Epithelial cell of proximal tubule (primary cell): ENCODE results near the gene ABHD11. TPM values are rescaled to one million over a fixed set of nuclear protein-coding genes. Genes with fewer than 3 reads are reported as not detected.

Source experiments
- DNase-seq: peaks from one replicate; pipeline ENCODE4 v3.0.0-alpha.2; 2011; ENCODE audit warnings: low read depth
- H3K4me3 ChIP-seq: 2 replicates; pipeline ENCODE4 v1.5.1; 2011; ENCODE audit warnings: low read depth, mild to moderate bottlenecking, low read length
- total RNA-seq: library from RNA; depleted of rRNA; stranded (reverse); fragments of >200 nt; gene quantifications from 2 replicates; pipeline ENCODE4 v1.2.3, GENCODE V29; 2015
- TF ChIP-seq, protein P1 (sequence below): conservative IDR thresholded peaks from 2 replicates; pipeline ENCODE4 v1.5.1; 2012; ENCODE audit warnings: low read depth, mild to moderate bottlenecking, low read length

The ABHD11 gene
- total RNA-seq, 1 donor from 2014 or later = 53.6 TPM

DNA sequence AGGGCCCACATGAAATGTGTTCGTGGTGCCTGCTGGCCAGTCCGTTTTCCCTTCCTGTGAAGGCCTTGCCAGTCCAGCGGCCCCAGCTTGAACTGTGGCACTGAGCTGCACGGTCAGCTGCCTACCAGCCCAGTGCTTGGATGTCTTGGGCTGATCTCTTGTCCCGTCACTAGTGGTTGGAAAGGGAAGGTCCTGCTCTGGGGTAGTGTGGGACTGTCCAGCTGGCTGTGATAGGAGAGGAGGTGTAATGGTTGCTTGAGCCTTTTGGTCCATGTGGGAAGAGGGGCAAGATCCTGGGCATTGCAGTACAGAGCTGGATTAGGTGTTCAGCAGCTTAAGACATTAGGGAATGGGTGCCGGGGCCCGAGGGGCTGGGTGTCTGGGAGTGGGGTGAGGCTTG lies 40.2 kb downstream of the ABHD11 start:
- no peak for DNase-seq
- TF ChIP-seq, protein P1, sequence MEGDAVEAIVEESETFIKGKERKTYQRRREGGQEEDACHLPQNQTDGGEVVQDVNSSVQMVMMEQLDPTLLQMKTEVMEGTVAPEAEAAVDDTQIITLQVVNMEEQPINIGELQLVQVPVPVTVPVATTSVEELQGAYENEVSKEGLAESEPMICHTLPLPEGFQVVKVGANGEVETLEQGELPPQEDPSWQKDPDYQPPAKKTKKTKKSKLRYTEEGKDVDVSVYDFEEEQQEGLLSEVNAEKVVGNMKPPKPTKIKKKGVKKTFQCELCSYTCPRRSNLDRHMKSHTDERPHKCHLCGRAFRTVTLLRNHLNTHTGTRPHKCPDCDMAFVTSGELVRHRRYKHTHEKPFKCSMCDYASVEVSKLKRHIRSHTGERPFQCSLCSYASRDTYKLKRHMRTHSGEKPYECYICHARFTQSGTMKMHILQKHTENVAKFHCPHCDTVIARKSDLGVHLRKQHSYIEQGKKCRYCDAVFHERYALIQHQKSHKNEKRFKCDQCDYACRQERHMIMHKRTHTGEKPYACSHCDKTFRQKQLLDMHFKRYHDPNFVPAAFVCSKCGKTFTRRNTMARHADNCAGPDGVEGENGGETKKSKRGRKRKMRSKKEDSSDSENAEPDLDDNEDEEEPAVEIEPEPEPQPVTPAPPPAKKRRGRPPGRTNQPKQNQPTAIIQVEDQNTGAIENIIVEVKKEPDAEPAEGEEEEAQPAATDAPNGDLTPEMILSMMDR = no peak
- H3K4me3 ChIP-seq = no peak overlapping the region

DNA sequence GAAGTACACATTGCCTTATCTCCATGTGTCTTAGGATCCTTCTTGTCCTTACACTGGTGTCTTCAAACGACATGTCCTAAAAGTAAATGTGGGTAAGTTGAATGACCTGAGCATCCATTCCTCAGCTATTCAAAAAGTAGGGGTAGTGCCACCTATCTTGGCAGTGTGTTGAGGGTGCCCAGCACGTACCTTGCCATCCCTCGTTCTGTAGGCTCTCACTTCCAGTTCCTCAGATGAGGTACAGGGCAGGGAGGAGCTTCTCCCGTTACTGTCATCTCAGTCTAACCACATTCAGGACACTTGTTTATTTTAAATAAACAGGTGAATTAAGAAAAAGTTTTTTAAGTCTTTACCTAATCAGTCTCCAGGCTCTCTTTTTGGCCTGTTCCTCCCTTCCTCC lies 42.2 kb downstream of the ABHD11 start:
- TF ChIP-seq, protein P1 = no peak

GRCh38 chr7:73690646-73691045 lies 48.0 kb downstream of the ABHD11 start:
- H3K4me3 ChIP-seq = no peak overlapping the region
- TF ChIP-seq, protein P1 = no peak
- no peak for DNase-seq

More for the DNA sequence above, 42.2 kb downstream of the ABHD11 start:
- no peak for DNase-seq
- H3K4me3 ChIP-seq = no peak overlapping the region

- TF ChIP-seq, protein P1 = no peak
- no peak for DNase-seq
- no peak overlapping the region for H3K4me3 ChIP-seq
Measured at GRCh38 chr7:73688288-73688687, 50.3 kb downstream of the ABHD11 start.

Other genes starting within 250 kb of the ABHD11 start
- 47.2 and 51.9 TPM in 2 replicates for gene BAZ1B, start 216.5 kb downstream of the ABHD11 start, total RNA-seq
- 53.2 and 64.2 TPM in 2 replicates for gene BCL7B, start 181.1 kb downstream of the ABHD11 start, total RNA-seq
- gene TBL2, start 160.2 kb downstream of the ABHD11 start, total RNA-seq = 29.6 and 56.4 TPM in 2 replicates
- gene MLXIPL, start 114.3 kb downstream of the ABHD11 start, total RNA-seq = not detected in 2 replicates
- 4.1 and 12.2 TPM in 2 replicates for gene VPS37D, start 71.0 kb downstream of the ABHD11 start, total RNA-seq
- gene DNAJC30, start 55.3 kb downstream of the ABHD11 start, total RNA-seq = 2.7 and 6.1 TPM in 2 replicates
- gene BUD23, start 55.2 kb downstream of the ABHD11 start, total RNA-seq = 65.2 and 87.1 TPM in 2 replicates
- 18.0 and 22.4 TPM in 2 replicates for gene STX1A, start 19.1 kb downstream of the ABHD11 start, total RNA-seq
- 29.7 and 85.9 TPM in 2 replicates for gene CLDN3, start 31.5 kb upstream of the ABHD11 start, total RNA-seq
- gene CLDN4, start 92.2 kb upstream of the ABHD11 start, total RNA-seq = 277 and 503 TPM in 2 replicates
- gene METTL27, start 103.7 kb upstream of the ABHD11 start, total RNA-seq = 8.4 and 13.7 TPM in 2 replicates
- gene TMEM270, start 122.4 kb upstream of the ABHD11 start, total RNA-seq = not detected in 2 replicates